Heart right ventricle (tissue), 16 donors: ENCODE measurements around the gene IP6K3. TPM values are rescaled to one million over a fixed set of nuclear protein-coding genes. Genes with fewer than 3 reads are reported as not detected.

Experiments
- ATAC-seq, 8 donors: fragments of 200-7000 bp; cut with Tn5 transposase; one replicate each; pipeline ENCODE4 v1.9.1; 2020; ENCODE audit warnings: mild to moderate bottlenecking in 8 of 8, moderate library complexity in 8 of 8, moderate number of reproducible peaks in 1 of 8
- DNase-seq, 2 donors: peaks; one replicate each; pipeline ENCODE4 v3.0.0-alpha.2; 2020
- H3K27ac ChIP-seq, 10 donors: fragments of 200-600 bp; sonication (generic) in 2 of 10; one replicate each; pipeline versions ENCODE4 v1.5.0 to v1.8.0; 2020 to 2022; ENCODE audit warnings: mild to moderate bottlenecking in 3 of 10
- H3K27me3 ChIP-seq, 7 donors: fragments of 200-600 bp; one replicate each; pipeline ENCODE4 v1.8.0; 2021 to 2022; ENCODE audit warnings: mild to moderate bottlenecking in 2 of 7
- H3K36me3 ChIP-seq, 9 donors: fragments of 200-600 bp; sonication (generic) in 1 of 9; one replicate each; pipeline versions ENCODE4 v1.5.0 to v1.8.0; 2020 to 2022; ENCODE audit warnings: mild to moderate bottlenecking in 2 of 9
- H3K4me1 ChIP-seq, 9 donors: fragments of 200-600 bp; sonication (generic) in 1 of 9; one replicate each; pipeline versions ENCODE4 v1.5.0 to v1.8.0; 2020 to 2022; ENCODE audit warnings: mild to moderate bottlenecking in 4 of 9
- H3K4me3 ChIP-seq, 10 donors: fragments of 200-600 bp; sonication (generic) in 2 of 10; one replicate each; pipeline versions ENCODE4 v1.5.0 to v1.8.0; 2020 to 2022; ENCODE audit warnings: mild to moderate bottlenecking in 7 of 10, moderate library complexity in 2 of 10
- H3K9me3 ChIP-seq, 11 donors: fragments of 200-600 bp in 10 of 11; sonication (generic) in 2 of 11; one replicate each; pipeline versions ENCODE4 v1.5.0 to v1.8.0; 2013 to 2022; ENCODE audit warnings: mild to moderate bottlenecking in 2 of 11, control low read depth in 1 of 11, moderate library complexity in 1 of 11
- CTCF ChIP-seq, 9 donors: fragments of 200-600 bp; sonication (generic) in 2 of 9; IDR thresholded peaks; one replicate each; pipeline versions ENCODE4 v1.5.0 to v1.8.0; 2021 to 2022; ENCODE audit warnings: antibody characterized with exemption in 9 of 9, mild to moderate bottlenecking in 5 of 9, moderate library complexity in 1 of 9
- WGBS, 2 donors: extraction: QIAGEN DNeasy Blood & Tissue Kit; methylation state at CpG; one replicate each; pipeline ENCODE4 v1.1.7; 2013; ENCODE audit warnings: inconsistent platforms in 1 of 2; 5-methylcytosine and 5-hydroxymethylcytosine counted together
- intact Hi-C, 10 donors: fragments of 100-400 bp; cut with DNase I; formaldehyde crosslinking; loops; one replicate each; pipeline versions ENCODE4 v1.11.1 to v1.14.2; 2022
- long read RNA-seq, 3 donors: library from polyadenylated mRNA; unstranded; transcript quantifications; one replicate each; pipeline ENCODE4 v2.0.0, GENCODE V29; 2020 to 2021
- polyA plus RNA-seq, 2 donors: library from polyadenylated mRNA; stranded (reverse); fragments of 200-250 nt; gene quantifications; one replicate each; pipeline ENCODE4 v1.2.3, GENCODE V29; 2013
- total RNA-seq, 10 donors: library from RNA; stranded (reverse); fragmentation: NEBNext Ultra II Directional in 3 of 10; extraction: Animal tissue kit (Norgen Biotek cat#: 25700) in 3 of 10; gene quantifications; one replicate each; pipeline versions ENCODE4 v1.2.1 to v1.2.4, GENCODE V29; 2021 to 2023
- donor health status: Arrhythmogenic right ventricular cardiomyopathy.
- donor health status: ischemic (EF 13 %, LVEDD 7.1; RV severe dilation, severe dysfunction).
- donor health status: healthy with polysubstance abuse.
- donor health status: DM: no; HTN: yes; CAD: no.
- donor health status: DM: no; HTN: no; CAD: no.
- donor health status: ischemic (EF 25% LVEDD 6.9; RV normal size, moderate dysfunction).
- donor health status: ischemic (EF 25% LVEDD 5.7; RV mildly dilated, moderate dysfunction).
- donor health status: healthy.
- donor health status: DM: yes; HTN: yes; CAD: no.
- donor health status: Ischemic cardiomyopathy.
- donor health status: ischemic (EF 35%, LVEDD 5.7; RV mildly dilated, moderate dysfunction).
- donor health status: nonischemic (EF 11% LVEDD 7.7; RV severe dilation, severe dysfunction).
- donor health status: DM: yes; HTN: yes; CAD: no.
- donor health status: PGD.
- donor health status: ischemic (EF 29% LVEDD 5.4; RV normal size, mild dysfunction).
- donor health status: nonischemic (EF 23%, LVEDD 6.1; RV moderate dilation, normal function).

The IP6K3 gene, protein sequence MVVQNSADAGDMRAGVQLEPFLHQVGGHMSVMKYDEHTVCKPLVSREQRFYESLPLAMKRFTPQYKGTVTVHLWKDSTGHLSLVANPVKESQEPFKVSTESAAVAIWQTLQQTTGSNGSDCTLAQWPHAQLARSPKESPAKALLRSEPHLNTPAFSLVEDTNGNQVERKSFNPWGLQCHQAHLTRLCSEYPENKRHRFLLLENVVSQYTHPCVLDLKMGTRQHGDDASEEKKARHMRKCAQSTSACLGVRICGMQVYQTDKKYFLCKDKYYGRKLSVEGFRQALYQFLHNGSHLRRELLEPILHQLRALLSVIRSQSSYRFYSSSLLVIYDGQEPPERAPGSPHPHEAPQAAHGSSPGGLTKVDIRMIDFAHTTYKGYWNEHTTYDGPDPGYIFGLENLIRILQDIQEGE
- total RNA-seq (10 to 100 TPM; 15.9 to 55.7 (median 27.5) TPM), polyA plus RNA-seq (10 to 100 TPM; 18.4 to 32.6 TPM)
- long read RNA-seq, donor 1, transcript IP6K3-201 (6 exons, 2,610 nt), result major isoform, 20 of 78 reads
- long read RNA-seq, donor 1, transcript IP6K3-202 (7 exons, 2,012 nt), result minor isoform, 6 of 78 reads
- long read RNA-seq, donor 1, partial matches to known transcripts, result 31 of 78 reads
- long read RNA-seq, donor 1, other reads (novel, unspliced or antisense), result 21 of 78 reads
- long read RNA-seq, donor 2, transcript IP6K3-201 (6 exons, 2,610 nt), result major isoform, 14 of 53 reads
- long read RNA-seq, donor 2, partial matches to known transcripts, result 21 of 53 reads
- long read RNA-seq, donor 2, other reads (novel, unspliced or antisense), result 16 of 53 reads
- long read RNA-seq, donor 3, transcript IP6K3-201 (6 exons, 2,610 nt), result major isoform, 22 of 67 reads
- long read RNA-seq, donor 3, partial matches to known transcripts, result 32 of 67 reads
- long read RNA-seq, donor 3, other reads (novel, unspliced or antisense), result 10 of 67 reads

DNA sequence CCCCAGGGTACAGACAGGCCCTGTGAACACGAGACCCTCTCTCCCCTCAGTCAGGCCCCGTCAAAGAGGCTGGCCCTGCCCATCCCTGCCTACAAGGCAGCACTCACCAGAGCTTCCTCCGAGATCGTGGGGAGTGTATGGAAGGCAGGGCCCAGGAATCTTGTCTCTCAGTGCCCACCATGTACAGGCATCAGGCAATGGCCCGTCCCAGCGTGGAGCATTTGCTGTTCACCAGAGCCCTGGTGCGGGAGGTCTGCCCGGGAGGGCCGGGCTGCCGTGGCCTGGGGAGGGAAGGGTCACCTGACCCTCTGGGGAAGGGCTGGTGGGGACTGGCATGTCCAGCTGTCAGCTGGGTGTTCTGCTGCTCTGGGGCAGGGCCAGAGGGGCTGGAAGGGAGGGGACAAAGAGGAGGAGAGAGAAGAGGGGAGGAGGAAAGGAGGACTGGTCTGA, at the start of gene IP6K3:
IP6K3 (minus strand) TSS at position 255 of the 450 bp plus-strand sequence. CDS start 11,429 bp downstream, outside the sequence.
- TF ChIP-seq CTCF (IDR thresholded peaks at IDR 0.05), result no peak
- 22 to 34% methylated on average over 10 of the region's 10 CpGs for WGBS, 2 donors
- peak; percentile 75 to 92 (median 88) for ATAC-seq
- peak within 1 kb of the TSS; percentile 69 to 95 (median 88) for H3K27ac ChIP-seq
- H3K36me3 ChIP-seq, result no peaks in the 10 kb centered on the region
- no peaks in the 10 kb centered on the region for H3K9me3 ChIP-seq
- peaks cover 0 to 14% (median 0%) of the 10 kb centered on the region in 7 donors for H3K27me3 ChIP-seq
- peaks cover 2 to 49% (median 20%) of the 10 kb centered on the region in 9 donors for H3K4me1 ChIP-seq
- intact Hi-C loops, result no loop called here
- H3K4me3 ChIP-seq, result peak within 1 kb of the TSS; percentile 25 to 59 (median 48)
- peak; percentile 72 to 79 for DNase-seq

GRCh38 chr6:33794910-33795623, 48.4 kb upstream of the IP6K3 start:
- no peak for DNase-seq
- intact Hi-C loops, result no loop called here
- no peaks in the 10 kb centered on the region for H3K9me3 ChIP-seq
- 42 to 55% methylated on average over 14 of the region's 14 CpGs for WGBS, 2 donors
- no peaks in the 10 kb centered on the region for H3K36me3 ChIP-seq
- peak in 1 of 8 donors; percentile 16 for ATAC-seq
- TF ChIP-seq CTCF (IDR thresholded peaks at IDR 0.05), result no peak
- no peak overlapping the region for H3K27ac ChIP-seq
- no peaks in the 10 kb centered on the region for H3K4me1 ChIP-seq
- H3K4me3 ChIP-seq, result no peak overlapping the region
- H3K27me3 ChIP-seq, result peaks cover 0 to 48% (median 9%) of the 10 kb centered on the region in 7 donors

DNA sequence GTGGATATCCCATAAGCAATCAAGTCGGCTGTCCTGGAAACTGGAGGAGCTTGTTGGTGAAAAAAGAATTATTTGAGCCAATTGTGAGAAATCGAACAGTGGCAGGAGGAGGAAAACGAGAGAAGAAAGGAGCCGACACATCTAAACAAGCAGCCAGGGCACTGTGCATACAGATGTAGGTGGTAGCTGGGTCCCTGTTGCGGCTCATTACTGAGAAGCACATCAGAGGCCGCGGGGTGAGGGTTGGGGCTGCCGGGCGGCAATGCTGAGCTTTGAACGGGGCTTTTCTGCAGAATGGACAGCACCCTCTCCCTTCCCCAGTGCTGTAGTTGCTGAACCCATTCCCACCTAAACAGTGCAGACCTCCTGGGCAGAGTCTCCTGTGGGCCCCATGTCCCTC, 46.3 kb upstream of the IP6K3 start:
- intact Hi-C loops, result no loop called here
- DNase-seq, result no peak
- H3K27ac ChIP-seq, result no peak overlapping the region
- 62 to 66% methylated on average over 10 of the region's 10 CpGs for WGBS, 2 donors
- no peaks in the 10 kb centered on the region for H3K36me3 ChIP-seq
- no peak overlapping the region for H3K4me3 ChIP-seq
- H3K9me3 ChIP-seq, result no peaks in the 10 kb centered on the region
- TF ChIP-seq CTCF (IDR thresholded peaks at IDR 0.05), result no peak
- peaks cover 0 to 35% (median 8%) of the 10 kb centered on the region in 7 donors for H3K27me3 ChIP-seq
- ATAC-seq, result no peak
- peaks cover 0 to 8% (median 4%) of the 10 kb centered on the region in 9 donors for H3K4me1 ChIP-seq
